ENCODE results near the gene CNPY3. TPM values are rescaled to one million over a fixed set of nuclear protein-coding genes. Genes with fewer than 3 reads are reported as not detected.

Gene CNPY3
- total and polyA plus RNA-seq, 4 donors = 20.5 to 60.3 (median 43.2) TPM

DNA sequence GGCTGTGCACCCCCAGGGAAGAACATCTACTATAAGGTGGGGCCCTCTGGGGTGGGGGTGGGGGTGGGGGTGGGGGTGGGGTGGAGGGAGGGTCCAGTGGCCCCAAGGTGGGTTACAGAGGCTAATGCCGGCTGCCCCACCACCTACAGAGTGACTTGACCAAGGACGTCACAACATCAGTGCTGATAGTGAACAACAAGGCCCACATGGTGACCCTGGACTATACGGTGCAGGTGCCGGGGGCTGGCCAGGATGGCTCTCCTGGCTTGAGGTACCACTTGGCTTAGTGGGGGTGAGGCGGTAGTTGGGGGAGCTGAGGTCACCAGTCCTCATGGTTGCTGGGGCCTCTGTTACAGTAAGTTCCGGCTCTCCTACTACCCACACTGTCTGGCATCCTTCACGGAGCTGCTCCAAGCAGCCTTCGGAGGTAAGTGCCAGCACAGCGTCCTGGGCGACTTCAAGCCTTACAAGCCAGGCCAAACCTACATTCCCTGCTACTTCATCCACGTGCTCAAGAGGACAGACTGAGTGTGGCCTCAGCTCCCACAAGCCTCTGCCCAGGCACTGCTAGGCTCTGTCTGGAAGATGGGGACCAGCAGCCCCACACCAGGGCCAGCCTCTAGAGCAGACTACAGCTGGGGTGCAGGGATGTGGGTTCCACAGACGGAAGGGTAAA, 34.0 kb downstream of the CNPY3 start:
- peaks cover 75% of the 10 kb centered on the region for H3K36me3 ChIP-seq (ENCODE audit: control insufficient read depth, insufficient read depth, low read length)
- no peaks in the 10 kb centered on the region for H3K9me3 ChIP-seq (ENCODE audit: control insufficient read depth, insufficient read depth, low read length)
- H3K4me3 ChIP-seq (ENCODE audit: low read depth, low read length) = no peak overlapping the region
- no peak for DNase-seq (ENCODE audit: low read depth in 4 of 6, low spot score in 6 of 6)
- 81% methylated on average over 11 of the region's 12 CpGs for WGBS (ENCODE audit: insufficient coverage)
- peaks cover 16% of the 10 kb centered on the region for H3K4me1 ChIP-seq (ENCODE audit: control insufficient read depth, insufficient read depth, low read length)
- no peak overlapping the region for H3K27ac ChIP-seq (ENCODE audit: low read depth, low read length)
- peaks cover 11% of the 10 kb centered on the region for H3K27me3 ChIP-seq (ENCODE audit: control insufficient read depth, insufficient read depth, low read length)

DNA sequence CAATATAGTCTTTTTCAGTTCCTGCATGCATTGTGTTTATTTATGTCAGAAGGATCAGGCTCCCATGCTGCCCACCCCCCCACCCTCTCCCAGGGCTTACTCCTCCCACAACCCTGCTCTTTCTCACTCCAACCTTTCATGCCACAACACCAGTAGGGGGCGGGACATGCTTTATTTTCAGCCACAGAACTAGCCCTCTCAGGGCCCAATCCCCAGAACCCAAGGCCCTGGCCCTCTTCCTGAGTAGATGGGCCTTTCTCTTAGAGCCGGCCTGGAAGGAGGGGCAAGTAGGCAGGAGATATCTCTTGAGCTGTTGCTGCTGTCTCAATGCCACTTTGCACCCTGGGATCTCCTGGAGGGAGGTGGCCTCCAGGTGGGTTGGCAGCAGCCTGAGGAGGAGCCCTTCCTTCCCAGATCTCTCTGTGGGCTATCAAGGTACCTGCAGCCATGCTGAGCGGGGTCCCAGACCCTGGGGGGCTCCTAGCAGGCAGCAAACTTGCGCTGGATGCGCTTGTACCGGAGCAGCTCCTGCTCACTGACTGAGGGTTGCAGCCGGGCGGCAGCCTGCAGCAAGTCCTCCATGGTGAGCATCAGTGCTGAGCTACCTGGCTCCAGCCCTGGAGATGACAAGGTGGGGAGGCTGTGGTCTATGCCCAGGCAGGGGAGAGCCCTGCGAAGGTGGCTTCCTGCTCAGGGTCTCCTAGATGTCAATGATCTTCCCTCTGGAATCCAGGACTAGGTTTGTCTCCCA, 34.8 kb downstream of the CNPY3 start:
- peak in 1 of 6 donors; percentile 16 for DNase-seq (ENCODE audit: low read depth in 4 of 6, low spot score in 6 of 6)
- H3K36me3 ChIP-seq (ENCODE audit: control insufficient read depth, insufficient read depth, low read length) = peaks cover 82% of the 10 kb centered on the region
- H3K27me3 ChIP-seq (ENCODE audit: control insufficient read depth, insufficient read depth, low read length) = peaks cover 11% of the 10 kb centered on the region

GRCh38 chr6:42966571-42966970, 37.3 kb downstream of the CNPY3 start:
- no peaks in the 10 kb centered on the region for H3K9me3 ChIP-seq (ENCODE audit: control insufficient read depth, insufficient read depth, low read length)
- H3K4me3 ChIP-seq (ENCODE audit: low read depth, low read length) = no peak overlapping the region
- H3K27ac ChIP-seq (ENCODE audit: low read depth, low read length) = no peak overlapping the region
- H3K36me3 ChIP-seq (ENCODE audit: control insufficient read depth, insufficient read depth, low read length) = peaks cover 84% of the 10 kb centered on the region
- H3K4me1 ChIP-seq (ENCODE audit: control insufficient read depth, insufficient read depth, low read length) = no peaks in the 10 kb centered on the region
- WGBS (ENCODE audit: insufficient coverage) = 67% methylated on average over 6 of the region's 7 CpGs
- no peaks in the 10 kb centered on the region for H3K27me3 ChIP-seq (ENCODE audit: control insufficient read depth, insufficient read depth, low read length)
- DNase-seq (ENCODE audit: low read depth in 4 of 6, low spot score in 6 of 6) = no peak

More for the DNA sequence above, 34.8 kb downstream of the CNPY3 start:
- Histone ChIP-seq H3K4me3 (ENCODE audit: low read depth, low read length) (no peak overlapping the region), H3K9me3 (ENCODE audit: control insufficient read depth, insufficient read depth, low read length) (no peaks in the 10 kb centered on the region), H3K4me1 (ENCODE audit: control insufficient read depth, insufficient read depth, low read length) (peaks cover 16% of the 10 kb centered on the region), H3K27ac (ENCODE audit: low read depth, low read length) (no peak overlapping the region)
- 82% methylated on average over 7 of the region's 9 CpGs for WGBS (ENCODE audit: insufficient coverage)

- no peak overlapping the region for H3K27ac ChIP-seq (ENCODE audit: low read depth, low read length)
- no peak for DNase-seq (ENCODE audit: low read depth in 4 of 6, low spot score in 6 of 6)
- no peaks in the 10 kb centered on the region for H3K27me3 ChIP-seq (ENCODE audit: control insufficient read depth, insufficient read depth, low read length)
- H3K36me3 ChIP-seq (ENCODE audit: control insufficient read depth, insufficient read depth, low read length) = peaks cover 78% of the 10 kb centered on the region
- 91% methylated on average over 11 of the region's 11 CpGs for WGBS (ENCODE audit: insufficient coverage)
- H3K4me3 ChIP-seq (ENCODE audit: low read depth, low read length) = no peak overlapping the region
- no peaks in the 10 kb centered on the region for H3K4me1 ChIP-seq (ENCODE audit: control insufficient read depth, insufficient read depth, low read length)
- H3K9me3 ChIP-seq (ENCODE audit: control insufficient read depth, insufficient read depth, low read length) = no peaks in the 10 kb centered on the region
These were observed 37.9 kb downstream of the CNPY3 start for GRCh38 chr6:42967228-42967627.

DNA sequence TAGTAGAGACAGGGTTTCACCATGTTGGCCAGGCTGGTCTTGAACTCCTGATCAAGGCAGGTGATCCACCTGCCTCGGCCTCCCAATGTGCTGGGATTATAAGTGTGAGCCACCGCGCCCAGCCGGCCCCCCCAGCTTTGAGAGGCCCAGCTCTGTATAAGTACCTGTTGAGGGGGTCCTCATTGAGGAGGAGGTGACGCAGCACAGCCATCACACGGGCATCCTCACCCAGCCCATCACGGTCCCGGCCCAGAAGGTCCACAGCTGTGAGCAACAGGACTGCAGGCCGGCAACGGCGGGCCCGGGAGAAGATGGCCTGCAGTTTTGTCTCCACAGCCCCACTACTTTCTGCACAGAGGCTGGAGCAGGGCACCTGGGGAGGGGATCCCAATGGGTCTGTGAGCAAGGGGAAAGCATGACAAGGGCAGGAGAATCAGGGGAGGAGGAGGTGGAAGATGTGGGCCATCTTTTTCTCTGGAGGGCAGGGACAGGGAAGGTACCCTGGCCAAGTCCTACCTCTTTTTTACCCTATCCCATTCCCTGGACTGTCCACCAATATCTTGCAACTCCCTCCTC, 38.9 kb downstream of the CNPY3 start:
- Histone ChIP-seq H3K27ac (ENCODE audit: low read depth, low read length) (no peak overlapping the region), H3K4me1 (ENCODE audit: control insufficient read depth, insufficient read depth, low read length) (no peaks in the 10 kb centered on the region), H3K4me3 (ENCODE audit: low read depth, low read length) (no peak overlapping the region), H3K9me3 (ENCODE audit: control insufficient read depth, insufficient read depth, low read length) (no peaks in the 10 kb centered on the region), H3K36me3 (ENCODE audit: control insufficient read depth, insufficient read depth, low read length) (peaks cover 71% of the 10 kb centered on the region), H3K27me3 (ENCODE audit: control insufficient read depth, insufficient read depth, low read length) (no peaks in the 10 kb centered on the region)
- DNase-seq (ENCODE audit: low read depth in 4 of 6, low spot score in 6 of 6) = no peak
- 89% methylated on average over 6 of the region's 12 CpGs for WGBS (ENCODE audit: insufficient coverage)

GRCh38 chr6:42968783-42969182, 39.5 kb downstream of the CNPY3 start:
- no peaks in the 10 kb centered on the region for H3K27me3 ChIP-seq (ENCODE audit: control insufficient read depth, insufficient read depth, low read length)
- H3K9me3 ChIP-seq (ENCODE audit: control insufficient read depth, insufficient read depth, low read length) = no peaks in the 10 kb centered on the region
- 97% methylated on average over 3 of the region's 4 CpGs for WGBS (ENCODE audit: insufficient coverage)
- H3K4me1 ChIP-seq (ENCODE audit: control insufficient read depth, insufficient read depth, low read length) = no peaks in the 10 kb centered on the region
- no peak overlapping the region for H3K27ac ChIP-seq (ENCODE audit: low read depth, low read length)
- H3K4me3 ChIP-seq (ENCODE audit: low read depth, low read length) = no peak overlapping the region
- H3K36me3 ChIP-seq (ENCODE audit: control insufficient read depth, insufficient read depth, low read length) = peaks cover 71% of the 10 kb centered on the region
- no peak for DNase-seq (ENCODE audit: low read depth in 4 of 6, low spot score in 6 of 6)

- Histone ChIP-seq H3K4me3 (ENCODE audit: low read depth, low read length) (no peak overlapping the region), H3K36me3 (ENCODE audit: control insufficient read depth, insufficient read depth, low read length) (peaks cover 66% of the 10 kb centered on the region), H3K9me3 (ENCODE audit: control insufficient read depth, insufficient read depth, low read length) (no peaks in the 10 kb centered on the region), H3K4me1 (ENCODE audit: control insufficient read depth, insufficient read depth, low read length) (no peaks in the 10 kb centered on the region), H3K27ac (ENCODE audit: low read depth, low read length) (no peak overlapping the region), H3K27me3 (ENCODE audit: control insufficient read depth, insufficient read depth, low read length) (no peaks in the 10 kb centered on the region)
- 100% methylated on average over 1 of the region's 2 CpGs for WGBS (ENCODE audit: insufficient coverage)
- DNase-seq (ENCODE audit: low read depth in 4 of 6, low spot score in 6 of 6) = no peak
These were observed 40.2 kb downstream of the CNPY3 start for GRCh38 chr6:42969431-42969830.

DNA sequence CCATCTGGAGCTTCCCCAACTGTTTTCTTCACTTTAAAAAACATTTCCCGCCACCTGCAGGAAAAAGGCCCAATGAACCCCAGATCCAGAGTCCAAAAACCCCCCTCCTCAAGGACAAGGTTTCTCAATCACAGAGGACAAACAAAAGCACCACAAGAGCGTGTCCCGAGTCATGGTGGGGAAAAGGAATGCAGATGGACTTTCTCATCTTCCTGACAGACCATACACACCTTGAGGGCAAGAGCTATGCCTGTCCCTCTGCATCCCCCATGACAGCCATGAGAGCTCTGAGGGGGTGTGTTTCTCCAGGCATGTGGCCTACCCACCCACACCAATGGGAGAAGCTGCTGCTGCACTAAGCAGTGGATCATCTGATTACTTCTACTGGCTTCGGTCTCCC, 40.7 kb downstream of the CNPY3 start:
- no CpG with 5 or more reads among the region's 4 CpGs for WGBS (ENCODE audit: insufficient coverage)
- no peak for DNase-seq (ENCODE audit: low read depth in 4 of 6, low spot score in 6 of 6)
- no peaks in the 10 kb centered on the region for H3K27me3 ChIP-seq (ENCODE audit: control insufficient read depth, insufficient read depth, low read length)
- H3K27ac ChIP-seq (ENCODE audit: low read depth, low read length) = no peak overlapping the region
- H3K4me1 ChIP-seq (ENCODE audit: control insufficient read depth, insufficient read depth, low read length) = no peaks in the 10 kb centered on the region
- H3K9me3 ChIP-seq (ENCODE audit: control insufficient read depth, insufficient read depth, low read length) = no peaks in the 10 kb centered on the region
- no peak overlapping the region for H3K4me3 ChIP-seq (ENCODE audit: low read depth, low read length)
- peaks cover 64% of the 10 kb centered on the region for H3K36me3 ChIP-seq (ENCODE audit: control insufficient read depth, insufficient read depth, low read length)

GRCh38 chr6:42970871-42971612, 41.8 kb downstream of the CNPY3 start:
- Histone ChIP-seq H3K9me3 (ENCODE audit: control insufficient read depth, insufficient read depth, low read length) (no peaks in the 10 kb centered on the region), H3K27me3 (ENCODE audit: control insufficient read depth, insufficient read depth, low read length) (no peaks in the 10 kb centered on the region), H3K27ac (ENCODE audit: low read depth, low read length) (no peak overlapping the region), H3K4me3 (ENCODE audit: low read depth, low read length) (no peak overlapping the region), H3K36me3 (ENCODE audit: control insufficient read depth, insufficient read depth, low read length) (peaks cover 53% of the 10 kb centered on the region), H3K4me1 (ENCODE audit: control insufficient read depth, insufficient read depth, low read length) (no peaks in the 10 kb centered on the region)
- DNase-seq (ENCODE audit: low read depth in 4 of 6, low spot score in 6 of 6) = no peak
- whole genome bisulfite sequencing (ENCODE audit: insufficient coverage) = no CpG with 5 or more reads among the region's 4 CpGs

All from spinal cord (tissue), 10 donors.